ENCODE measurements around the gene GPR157. TPM values are rescaled to one million over a fixed set of nuclear protein-coding genes. Genes with fewer than 3 reads are reported as not detected.
"Not testable (repeated sequence)": the region's sequence is repeated elsewhere in the genome, so short reads cannot be mapped to it uniquely, and the experiment has no call there.

The GPR157 gene
- total RNA-seq, 1 donor from 2014 or later: 5.8 TPM

GRCh38 chr1:9146156-9146555, 17.3 kb upstream of the GPR157 start:
- DNase-seq (ENCODE audit: low read depth in 2 of 2): no peak

GRCh38 chr1:9145714-9146113, 16.8 kb upstream of the GPR157 start:
- DNase-seq (ENCODE audit: low read depth in 2 of 2): no peak

- peak; percentile 53 to 76 for DNase-seq (ENCODE audit: low read depth in 2 of 2)
Measured at GRCh38 chr1:9145021-9145668, 16.2 kb upstream of the GPR157 start.

GRCh38 chr1:9144494-9144893, 15.6 kb upstream of the GPR157 start:
- DNase-seq (ENCODE audit: low read depth in 2 of 2): not testable (repeated sequence)

- DNase-seq (ENCODE audit: low read depth in 2 of 2): no peak
Measured at GRCh38 chr1:9143250-9143649, 14.3 kb upstream of the GPR157 start.

- no peak for DNase-seq (ENCODE audit: low read depth in 2 of 2)
Measured at GRCh38 chr1:9139930-9140329, 11.0 kb upstream of the GPR157 start.

GRCh38 chr1:9136932-9137331, 8.0 kb upstream of the GPR157 start:
- no peak for DNase-seq (ENCODE audit: low read depth in 2 of 2)

- DNase-seq (ENCODE audit: low read depth in 2 of 2): no peak
Measured at GRCh38 chr1:9135073-9135836, 6.4 kb upstream of the GPR157 start.

- DNase-seq (ENCODE audit: low read depth in 2 of 2): no peak
Measured at GRCh38 chr1:9133870-9134585, 5.1 kb upstream of the GPR157 start.

GRCh38 chr1:9129266-9130041, 552 bp upstream of the GPR157 start:
- DNase-seq (ENCODE audit: low read depth in 2 of 2): peak; percentile 52 to 88

GRCh38 chr1:9128166-9128519, 759 bp downstream of the GPR157 start:
- peak in 1 of 2 donors; percentile 34 for DNase-seq (ENCODE audit: low read depth in 2 of 2)

- no peak for DNase-seq (ENCODE audit: low read depth in 2 of 2)
Measured at GRCh38 chr1:9127395-9128165, 1.3 kb downstream of the GPR157 start.

GRCh38 chr1:9126511-9126910, 2.4 kb downstream of the GPR157 start:
- no peak for DNase-seq (ENCODE audit: low read depth in 2 of 2)

GRCh38 chr1:9125847-9126246, 3.1 kb downstream of the GPR157 start:
- DNase-seq (ENCODE audit: low read depth in 2 of 2): not testable (repeated sequence)

- DNase-seq (ENCODE audit: low read depth in 2 of 2): no peak
Measured at GRCh38 chr1:9125325-9125724, 3.6 kb downstream of the GPR157 start.

GRCh38 chr1:9124389-9124788, 4.5 kb downstream of the GPR157 start:
- DNase-seq (ENCODE audit: low read depth in 2 of 2): not testable (repeated sequence)

- not testable (repeated sequence) for DNase-seq (ENCODE audit: low read depth in 2 of 2)
Measured at GRCh38 chr1:9123665-9124064, 5.2 kb downstream of the GPR157 start.

GRCh38 chr1:9121496-9122409, 7.1 kb downstream of the GPR157 start:
- DNase-seq (ENCODE audit: low read depth in 2 of 2): no peak

GRCh38 chr1:9120312-9120958, 8.5 kb downstream of the GPR157 start:
- DNase-seq (ENCODE audit: low read depth in 2 of 2): no peak
